Endothelial cell of umbilical vein (primary cell): Measurements from ENCODE around the gene LGR4.

Experiments
- FOS ChIP-seq: IDR thresholded peaks from 2 replicates; pipeline ENCODE4 v1.6.1; 2011; ENCODE audit warnings: mild to moderate bottlenecking, low read length, moderate library complexity, borderline replicate concordance; ENCODE audit not compliant: insufficient read depth
- POLR2A ChIP-seq: IDR thresholded peaks from 2 replicates; pipeline ENCODE4 v1.6.1; 2012; ENCODE audit warnings: low read depth, mild to moderate bottlenecking, control low read depth, low read length

DNA sequence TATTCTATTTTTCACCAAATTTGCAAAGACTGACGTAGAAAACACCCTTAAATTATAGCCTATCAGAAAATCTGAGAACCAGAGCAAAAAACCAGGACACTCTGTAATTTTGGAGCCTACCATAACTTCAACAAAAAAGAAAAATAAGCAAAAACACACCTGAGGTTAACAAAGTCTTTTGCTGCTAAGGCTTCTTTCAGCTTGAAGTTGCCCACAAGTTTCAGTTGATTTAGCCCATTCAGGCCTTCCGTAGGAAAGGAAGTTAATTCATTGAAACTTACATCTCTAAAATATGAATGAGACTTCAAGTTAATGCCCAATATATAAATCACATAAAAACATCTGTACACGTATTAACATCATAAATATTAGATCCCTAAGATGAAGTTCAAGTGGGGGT lies 99.2 kb downstream of the LGR4 start:
- TF ChIP-seq POLR2A (no peak), FOS (no peak)
